ENCODE data around the gene CACNA2D3.

- TF ChIP-seq CTCF (optimal IDR thresholded peaks at IDR 0.05 in 1 of 3, IDR thresholded peaks at IDR 0.05 in 1 of 3, conservative IDR thresholded peaks at IDR 0.05 in 1 of 3; ENCODE audit: extremely low read depth in 1 of 3, insufficient read depth in 2 of 3, low read length in 3 of 3) (no peak), EZH2 (IDR thresholded peaks at IDR 0.05; ENCODE audit: low read length) (no peak)
These were observed 833.1 kb downstream of the CACNA2D3 start for GRCh38 chr3:54955496-54955895.
